ENCODE results near the gene USP50. TPM values are rescaled to one million over a fixed set of nuclear protein-coding genes. Genes with fewer than 3 reads are reported as not detected.

The USP50 gene
- total and polyA plus RNA-seq, 2 donors from 2014 or later = 1.1 TPM; not detected in 1

GRCh38 chr15:50452927-50453326, 93.5 kb downstream of the USP50 start:
- Histone ChIP-seq H3K4me3 (ENCODE audit: low read length in 3 of 3) (no peak overlapping the region), H3K27me3 (ENCODE audit: control insufficient read depth, insufficient read depth, low read length) (no peaks in the 10 kb centered on the region), H3K36me3 (ENCODE audit: control insufficient read depth in 2 of 3, insufficient read depth in 3 of 3, low read length in 3 of 3) (peaks cover 2 to 15% (median 12%) of the 10 kb centered on the region in 3 donors), H3K9me3 (ENCODE audit: control insufficient read depth in 2 of 3, insufficient read depth in 1 of 3, low read length in 3 of 3) (no peaks in the 10 kb centered on the region), H3K9ac (ENCODE audit: low read length in 3 of 3) (no peak overlapping the region), H3K4me1 (ENCODE audit: control insufficient read depth in 2 of 3, insufficient read depth in 2 of 3, low read depth in 1 of 3, low read length in 3 of 3) (no peaks in the 10 kb centered on the region), H3K27ac (ENCODE audit: low read depth in 2 of 2, low read length in 2 of 2) (no peak overlapping the region)
- intact Hi-C loops (cut with DNase I) = no loop called here
- TF ChIP-seq CTCF (IDR thresholded peaks at IDR 0.05; ENCODE audit: borderline replicate concordance, extremely low read depth, insufficient read depth) = no peak
- FAIRE-seq (no peak), DNase-seq (no peak)

Other genes starting within 250 kb of the USP50 start
- gene GABPB1, start 191.5 kb downstream of the USP50 start, total RNA-seq = 20.6 TPM
- 6.2 TPM for gene GABPB1, start 191.5 kb downstream of the USP50 start, polyA plus RNA-seq (ENCODE audit: insufficient read depth, low read depth, low replicate concordance)
- 72.4 TPM for gene USP8, start 122.3 kb downstream of the USP50 start, total RNA-seq
- 26.8 TPM for gene USP8, start 122.3 kb downstream of the USP50 start, polyA plus RNA-seq (ENCODE audit: insufficient read depth, low read depth, low replicate concordance)
- 38.3 TPM for gene TRPM7, start 140.1 kb upstream of the USP50 start, total RNA-seq
- 17.0 TPM for gene TRPM7, start 140.1 kb upstream of the USP50 start, polyA plus RNA-seq (ENCODE audit: insufficient read depth, low read depth, low replicate concordance)
- gene SPPL2A, start 219.0 kb upstream of the USP50 start, total RNA-seq = 134 TPM
- 53.3 TPM for gene SPPL2A, start 219.0 kb upstream of the USP50 start, polyA plus RNA-seq (ENCODE audit: insufficient read depth, low read depth, low replicate concordance)